H1 (cell line): ENCODE results near the gene FBLN2. TPM values are rescaled to one million over a fixed set of nuclear protein-coding genes. Genes with fewer than 3 reads are reported as not detected.

Experiments used
- CTCF ChIA-PET: fragments of 300-600 bp; sonication (Branson Sonifier 250); formaldehyde crosslinking; loops from one replicate; lab custom pipeline; 2021; ENCODE audit not compliant: partially characterized antibody; lab: Charles Lee
- POLR2A ChIA-PET: fragments of 300-600 bp; sonication (Branson Sonifier 250); formaldehyde crosslinking; loops from one replicate; lab custom pipeline; 2021; ENCODE audit warnings: inconsistent platforms; ENCODE audit not compliant: partially characterized antibody; lab: Charles Lee
- DNase-seq, 2 experiments: peaks; one replicate each; pipeline versions ENCODE4 v3.0.0 to v3.0.0-alpha.2; 2010 to 2022; ENCODE audit warnings: low spot score in 2 of 2, low read depth in 1 of 2, mixed read lengths in 1 of 2
- FAIRE-seq: peaks from 2 replicates; lab custom pipeline; 2011; peaks lifted over from hg19 to GRCh38; lab: Jason Lieb, UNC
- H2AFZ ChIP-seq: 2 replicates; pipeline ENCODE4 v1.8.1; 2012; ENCODE audit warnings: low read length, inconsistent platforms
- H2AK5ac ChIP-seq: 2 replicates; pipeline ENCODE4 v1.6.1; 2013; ENCODE audit warnings: low read depth, low read length
- H2BK120ac ChIP-seq: replicated peaks from 2 replicates; pipeline ENCODE3; 2013; ENCODE audit warnings: low read depth, low read length, inconsistent platforms
- H2BK12ac ChIP-seq: 2 replicates; pipeline ENCODE4 v1.6.1; 2013; ENCODE audit warnings: low read depth, low read length
- H2BK15ac ChIP-seq: 2 replicates; pipeline ENCODE4 v1.6.1; 2013; ENCODE audit warnings: low read length
- H2BK20ac ChIP-seq: 2 replicates; pipeline ENCODE4 v1.6.1; 2013; ENCODE audit warnings: low read length
- H2BK5ac ChIP-seq: 2 replicates; pipeline ENCODE4 v1.6.1; 2013; ENCODE audit warnings: low read depth, low read length
- H3K14ac ChIP-seq: 2 replicates; pipeline ENCODE4 v1.6.1; 2013; ENCODE audit warnings: inconsistent platforms; ENCODE audit not compliant: insufficient read length
- H3K18ac ChIP-seq: 2 replicates; pipeline ENCODE4 v1.6.1; 2013; ENCODE audit warnings: low read length; ENCODE audit errors: extremely low read depth
- H3K23ac ChIP-seq: 2 replicates; pipeline ENCODE4 v1.6.1; 2013; ENCODE audit warnings: inconsistent platforms; ENCODE audit not compliant: insufficient read length
- H3K23me2 ChIP-seq: 2 replicates; pipeline ENCODE4 v1.6.1; 2013; ENCODE audit warnings: low read depth, low read length
- H3K27ac ChIP-seq: 2 replicates; pipeline ENCODE4 v1.6.1; 2011; ENCODE audit warnings: low read depth, low read length, inconsistent platforms
- H3K27me3 ChIP-seq, 4 experiments: replicated peaks in 1 of 4; 1 replicate in 1 of 4; 2 replicates in 3 of 4; pipeline versions ENCODE4 v1.6.1 to v1.8.1; 2011 to 2013; ENCODE audit warnings: low read length in 3 of 4, mild to moderate bottlenecking in 3 of 4, inconsistent platforms in 2 of 4, mixed read lengths in 2 of 4, moderate library complexity in 1 of 4; ENCODE audit not compliant: control insufficient read depth in 3 of 4, insufficient read depth in 3 of 4; ENCODE audit errors: extremely low read depth in 1 of 4
- H3K36me3 ChIP-seq, 4 experiments: 2 replicates each; pipeline versions ENCODE4 v1.6.1 to v1.8.1; 2011 to 2013; ENCODE audit warnings: mild to moderate bottlenecking in 4 of 4, low read length in 3 of 4, moderate library complexity in 2 of 4, control low read depth in 1 of 4, inconsistent platforms in 1 of 4; ENCODE audit not compliant: insufficient read depth in 4 of 4, control insufficient read depth in 2 of 4
- H3K4ac ChIP-seq: replicated peaks from 2 replicates; pipeline ENCODE3; 2013; ENCODE audit warnings: low read length, low read depth, mixed read lengths, inconsistent platforms; ENCODE audit not compliant: insufficient read length
- H3K4me1 ChIP-seq, 4 experiments: replicated peaks in 1 of 4; 1 replicate in 1 of 4; 2 replicates in 3 of 4; pipeline versions ENCODE4 v1.6.1 to v1.8.1; 2011 to 2013; ENCODE audit warnings: low read length in 3 of 4, inconsistent platforms in 2 of 4, mixed read lengths in 1 of 4; ENCODE audit not compliant: insufficient read depth in 4 of 4, control insufficient read depth in 3 of 4
- H3K4me2 ChIP-seq, 2 experiments: 2 replicates each; pipeline versions ENCODE4 v1.6.1 to v1.8.1; 2011 to 2013; ENCODE audit warnings: low read depth in 2 of 2, low read length in 2 of 2, control low read depth in 1 of 2, inconsistent platforms in 1 of 2, mild to moderate bottlenecking in 1 of 2; ENCODE audit not compliant: insufficient read depth in 1 of 2
- H3K4me3 ChIP-seq, 4 experiments: fragments of 200-600, 300-600 bp in 1 of 4; sonication (generic), shearing (Covaris generic), sonication (Bioruptor Twin) in 1 of 4; 2 replicates each; pipeline versions ENCODE4 v1.5.1 to v1.8.1; 2011 to 2016; ENCODE audit warnings: low read length in 4 of 4, low read depth in 3 of 4, control low read depth in 2 of 4, inconsistent platforms in 2 of 4, mild to moderate bottlenecking in 2 of 4, mixed read lengths in 1 of 4, moderate library complexity in 1 of 4; ENCODE audit not compliant: insufficient read depth in 2 of 4; ENCODE audit errors: extremely low read depth in 1 of 4
- H3K56ac ChIP-seq: replicated peaks from 2 replicates; pipeline ENCODE3; 2013; ENCODE audit warnings: low read depth, mild to moderate bottlenecking, mixed read lengths, low read length, inconsistent platforms; ENCODE audit not compliant: insufficient read length
- H3K79me1 ChIP-seq: 2 replicates; pipeline ENCODE4 v1.6.1; 2013; ENCODE audit warnings: low read depth, low read length, control low read depth
- H3K79me2 ChIP-seq, 2 experiments: 2 replicates each; pipeline versions ENCODE4 v1.6.1 to v1.8.1; 2012 to 2013; ENCODE audit warnings: low read length in 2 of 2, mild to moderate bottlenecking in 2 of 2, inconsistent platforms in 1 of 2; ENCODE audit not compliant: insufficient read depth in 2 of 2, control insufficient read depth in 1 of 2
- H3K9ac ChIP-seq, 4 experiments: replicated peaks in 1 of 4; 1 replicate in 1 of 4; 2 replicates in 3 of 4; pipeline versions ENCODE4 v1.6.1 to v1.8.1; 2011 to 2013; ENCODE audit warnings: low read depth in 3 of 4, low read length in 3 of 4, control low read depth in 2 of 4, mild to moderate bottlenecking in 2 of 4, moderate library complexity in 2 of 4, inconsistent platforms in 1 of 4; ENCODE audit errors: extremely low read depth in 1 of 4
- H3K9me3 ChIP-seq, 2 experiments: 2 replicates each; pipeline versions ENCODE4 v1.6.1 to v1.8.1; 2012 to 2013; ENCODE audit warnings: mild to moderate bottlenecking in 2 of 2, moderate library complexity in 2 of 2, control low read depth in 1 of 2, inconsistent platforms in 1 of 2, low read depth in 1 of 2, low read length in 1 of 2, mixed read lengths in 1 of 2; ENCODE audit not compliant: insufficient read depth in 2 of 2
- H4K20me1 ChIP-seq, 2 experiments: replicated peaks in 1 of 2; 2 replicates each; pipeline versions ENCODE3 to v1.8.1; 2011 to 2013; ENCODE audit warnings: inconsistent platforms in 2 of 2, low read length in 2 of 2, mild to moderate bottlenecking in 1 of 2; ENCODE audit not compliant: insufficient read depth in 2 of 2, control insufficient read depth in 1 of 2
- H4K5ac ChIP-seq: 2 replicates; pipeline ENCODE4 v1.6.1; 2013; ENCODE audit warnings: low read length, low read depth, mixed read lengths, inconsistent platforms; ENCODE audit not compliant: insufficient read length
- H4K8ac ChIP-seq: 2 replicates; pipeline ENCODE4 v1.8.0; 2013; ENCODE audit warnings: mild to moderate bottlenecking, moderate library complexity, low read length, inconsistent platforms; ENCODE audit not compliant: insufficient read depth; ENCODE audit errors: extremely low read depth
- H4K91ac ChIP-seq: replicated peaks from 2 replicates; pipeline ENCODE3; 2013; ENCODE audit warnings: low read length, mixed read lengths, inconsistent platforms; ENCODE audit not compliant: insufficient read length
- BACH1 ChIP-seq: IDR thresholded peaks from 2 replicates; pipeline ENCODE4 v1.6.1; 2012; ENCODE audit warnings: low read length, improper control_type of control experiment
- CBX5 ChIP-seq: fragments of 300-800, 300-1000 bp; sonication (generic); IDR thresholded peaks from 2 replicates; pipeline ENCODE4 v1.7.1; 2016; ENCODE audit warnings: antibody characterized with exemption, low read length, low read depth
- EZH2 ChIP-seq: fragments of 200-600 bp; sonication (generic); IDR thresholded peaks from 2 replicates; pipeline ENCODE4 v1.7.1; 2012; ENCODE audit warnings: low read depth, mild to moderate bottlenecking, moderate library complexity, low read length, inconsistent platforms; ENCODE audit not compliant: severe bottlenecking
- HDAC2 ChIP-seq, 2 experiments: fragments of 300-600 bp in 1 of 2; sonication (generic) in 1 of 2; IDR thresholded peaks; 2 replicates each; pipeline ENCODE4 v1.6.1; 2011 to 2012; ENCODE audit warnings: low read depth in 2 of 2, low read length in 2 of 2, mild to moderate bottlenecking in 2 of 2, moderate library complexity in 2 of 2, borderline replicate concordance in 1 of 2, inconsistent platforms in 1 of 2
- JUN ChIP-seq: IDR thresholded peaks from 2 replicates; pipeline ENCODE4 v1.6.1; 2011; ENCODE audit warnings: low read depth, mild to moderate bottlenecking, improper control_type of control experiment, low read length
- PHF8 ChIP-seq: fragments of 200-600 bp; sonication (generic); conservative IDR thresholded peaks from 2 replicates; pipeline ENCODE4 v1.7.1; 2012; ENCODE audit warnings: low read depth, mild to moderate bottlenecking, inconsistent platforms, low read length, moderate library complexity
- RAD21 ChIP-seq, 2 experiments: IDR thresholded peaks in 1 of 2; conservative IDR thresholded peaks in 1 of 2; 2 replicates each; pipeline ENCODE4 v1.6.1; 2011; ENCODE audit warnings: low read depth in 2 of 2, low read length in 2 of 2, improper control_type of control experiment in 1 of 2, inconsistent platforms in 1 of 2, mild to moderate bottlenecking in 1 of 2, moderate library complexity in 1 of 2
- SAP30 ChIP-seq: fragments of 300-600 bp; sonication (generic); IDR thresholded peaks from 2 replicates; pipeline ENCODE4 v1.7.1; 2012; ENCODE audit warnings: low read length, moderate library complexity, mild to moderate bottlenecking, inconsistent platforms; ENCODE audit not compliant: insufficient read depth, insufficient replicate concordance
- SIX5 ChIP-seq: IDR thresholded peaks from 2 replicates; pipeline ENCODE4 v1.6.1; 2011; ENCODE audit warnings: mild to moderate bottlenecking, low read depth, low read length
- WGBS, 2 experiments: shearing (Covaris generic) in 1 of 2; methylation state at CpG; one replicate each; pipeline versions ENCODE4 v1.1.6 to v1.1.7; 2013 to 2015; ENCODE audit warnings: low lambda C conversion rate in 2 of 2, mixed read lengths in 2 of 2, inconsistent platforms in 1 of 2, low coverage in 1 of 2, missing lambda C conversion rate in 1 of 2; ENCODE audit not compliant: insufficient replicate concordance in 2 of 2, insufficient coverage in 1 of 2, insufficient read length in 1 of 2; ENCODE audit errors: extremely low coverage in 1 of 2, missing lambda C conversion rate in 1 of 2; 5-methylcytosine and 5-hydroxymethylcytosine counted together
- polyA plus RNA-seq, 7 experiments: library from polyadenylated mRNA; depleted of rRNA in 3 of 7; stranded (reverse) in 5 of 7; unstranded in 2 of 7; fragments of >200 nt in 5 of 7; fragments of 200-250 nt in 2 of 7; gene quantifications; 1 replicate in 5 of 7; 2 replicates in 1 of 7; 4 replicates in 1 of 7; pipeline versions ENCODE4 v1.2.1 to v1.2.3, GENCODE V29; 2011 to 2013; ENCODE audit warnings: missing spikeins in 2 of 7, mixed read lengths in 2 of 7
- total RNA-seq: library from RNA; stranded (reverse); fragmentation: NEBNext Ultra II Directional; extraction: Animal tissue kit (Norgen Biotek cat#: 25700); gene quantifications from 2 replicates; pipeline ENCODE4 v1.2.1, GENCODE V29; 2021

The FBLN2 gene
- total and polyA plus RNA-seq, 2 of the 8 experiments (the other 6 are each of a cell fraction or from before 2014, with no cell fraction given) = 17.4 to 24.2 TPM

GRCh38 chr3:13666227-13666619 lies 117.3 kb downstream of the FBLN2 start:
- no peak overlapping the region for H2AK5ac ChIP-seq
- no peak overlapping the region for H4K5ac ChIP-seq
- POLR2A ChIA-PET = no interaction called here
- H3K14ac ChIP-seq = no peak overlapping the region
- no peaks in the 10 kb centered on the region for H3K9me3 ChIP-seq
- WGBS, 2 experiments = 83% methylated on average over 4 of the region's 4 CpGs; no CpG with 5 or more reads in 1 of the 2 experiments
- CTCF ChIA-PET = interaction anchor here (1.0 to 34.9 kb wide), 4 partner anchors 13 to 218 kb away, joined by 3 to 765 read pairs (median 4); partner anchors contain the start of gene WNT7A
- no peak overlapping the region for H2BK20ac ChIP-seq
- H3K9ac ChIP-seq = no peak overlapping the region
- no peak overlapping the region for H2BK5ac ChIP-seq
- no peak overlapping the region for H3K4me3 ChIP-seq
- H3K27ac ChIP-seq = no peak overlapping the region
- no peaks in the 10 kb centered on the region for H4K20me1 ChIP-seq
- no peak overlapping the region for H3K4ac ChIP-seq
- H4K8ac ChIP-seq = no peak overlapping the region
- H2AFZ ChIP-seq = no peak overlapping the region
- no peak overlapping the region for H2BK12ac ChIP-seq
- H4K91ac ChIP-seq = no peak overlapping the region
- DNase-seq (no peak), FAIRE-seq (no peak)
- H2BK15ac ChIP-seq = no peak overlapping the region
- H3K36me3 ChIP-seq = no peaks in the 10 kb centered on the region
- H3K79me1 ChIP-seq = no peaks in the 10 kb centered on the region
- H3K4me1 ChIP-seq = no peaks in the 10 kb centered on the region
- H3K23me2 ChIP-seq = no peaks in the 10 kb centered on the region
- no peak overlapping the region for H3K56ac ChIP-seq
- no peaks in the 10 kb centered on the region for H3K27me3 ChIP-seq
- H3K23ac ChIP-seq = no peak overlapping the region
- no peaks in the 10 kb centered on the region for H3K79me2 ChIP-seq
- H3K18ac ChIP-seq = no peak overlapping the region
- no peak overlapping the region for H2BK120ac ChIP-seq
- no peak overlapping the region; a peak in 1 of 4 replicates for H3K4me2 ChIP-seq
- TF ChIP-seq SIX5 = no peak
- no peak for TF ChIP-seq CBX5
- TF ChIP-seq PHF8 = no peak
- no peak for TF ChIP-seq EZH2
- TF ChIP-seq JUN = no peak
- TF ChIP-seq RAD21 (IDR thresholded peaks at IDR 0.05 in 1 of 2, conservative IDR thresholded peaks at IDR 0.05 in 1 of 2; ENCODE audit: low read depth in 2 of 2, low read length in 2 of 2) = no peak
- no peak for TF ChIP-seq HDAC2 (IDR thresholded peaks at IDR 0.05; ENCODE audit: borderline replicate concordance in 1 of 2, low read depth in 2 of 2, low read length in 2 of 2)
- no peak for TF ChIP-seq BACH1
- TF ChIP-seq SAP30 = no peak
